Nephron (organoid): ENCODE results near the gene ANLN.

Experiments used
- H3K27ac Mint-ChIP-seq, 3 experiments: 2 replicates each; pipeline ENCODE4 v1.8.0; 2020; ENCODE audit warnings: mixed read lengths in 3 of 3, mild to moderate bottlenecking in 2 of 3, moderate library complexity in 1 of 3
- H3K27me3 Mint-ChIP-seq: 2 replicates; pipeline ENCODE4 v1.8.0; 2021; ENCODE audit warnings: low read depth, mild to moderate bottlenecking, moderate library complexity, mixed read lengths
- H3K36me3 Mint-ChIP-seq: 2 replicates; pipeline ENCODE4 v1.8.0; 2020; ENCODE audit warnings: low read depth, mixed read lengths
- H3K4me1 Mint-ChIP-seq: 2 replicates; pipeline ENCODE4 v1.8.0; 2020; ENCODE audit warnings: mixed read lengths
- H3K4me3 Mint-ChIP-seq, 3 experiments: 2 replicates each; pipeline ENCODE4 v1.8.0; 2020; ENCODE audit warnings: mild to moderate bottlenecking in 3 of 3, mixed read lengths in 3 of 3, moderate library complexity in 2 of 3
- H3K9me3 Mint-ChIP-seq: 2 replicates; pipeline ENCODE4 v1.8.0; 2020; ENCODE audit warnings: mixed read lengths
- TF ChIP-seq, protein P1 (sequence below), 3 experiments: fragments of 200-600 bp; sonication (generic); IDR thresholded peaks; one replicate each; pipeline ENCODE4 v1.5.0; 2021; ENCODE audit warnings: antibody characterized with exemption in 3 of 3; ENCODE audit not compliant: unreplicated experiment in 3 of 3

ANLN gene

GRCh38 chr7:36440880-36441279, 51.2 kb downstream of the ANLN start:
- Mint-ChIP-seq H3K36me3 (peaks cover 24% of the 10 kb centered on the region), H3K4me3 (no peak overlapping the region), H3K4me1 (no peaks in the 10 kb centered on the region), H3K9me3 (no peaks in the 10 kb centered on the region), H3K27ac (no peak overlapping the region), H3K27me3 (no peaks in the 10 kb centered on the region)
- TF ChIP-seq, protein P1, sequence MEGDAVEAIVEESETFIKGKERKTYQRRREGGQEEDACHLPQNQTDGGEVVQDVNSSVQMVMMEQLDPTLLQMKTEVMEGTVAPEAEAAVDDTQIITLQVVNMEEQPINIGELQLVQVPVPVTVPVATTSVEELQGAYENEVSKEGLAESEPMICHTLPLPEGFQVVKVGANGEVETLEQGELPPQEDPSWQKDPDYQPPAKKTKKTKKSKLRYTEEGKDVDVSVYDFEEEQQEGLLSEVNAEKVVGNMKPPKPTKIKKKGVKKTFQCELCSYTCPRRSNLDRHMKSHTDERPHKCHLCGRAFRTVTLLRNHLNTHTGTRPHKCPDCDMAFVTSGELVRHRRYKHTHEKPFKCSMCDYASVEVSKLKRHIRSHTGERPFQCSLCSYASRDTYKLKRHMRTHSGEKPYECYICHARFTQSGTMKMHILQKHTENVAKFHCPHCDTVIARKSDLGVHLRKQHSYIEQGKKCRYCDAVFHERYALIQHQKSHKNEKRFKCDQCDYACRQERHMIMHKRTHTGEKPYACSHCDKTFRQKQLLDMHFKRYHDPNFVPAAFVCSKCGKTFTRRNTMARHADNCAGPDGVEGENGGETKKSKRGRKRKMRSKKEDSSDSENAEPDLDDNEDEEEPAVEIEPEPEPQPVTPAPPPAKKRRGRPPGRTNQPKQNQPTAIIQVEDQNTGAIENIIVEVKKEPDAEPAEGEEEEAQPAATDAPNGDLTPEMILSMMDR (IDR thresholded peaks at IDR 0.05; ENCODE audit: unreplicated experiment in 3 of 3) = peak; percentile 39 to 65 (median 51)

- TF ChIP-seq, protein P1 (IDR thresholded peaks at IDR 0.05; ENCODE audit: unreplicated experiment in 3 of 3) = no peak
- H3K9me3 Mint-ChIP-seq = no peaks in the 10 kb centered on the region
- H3K27ac Mint-ChIP-seq = no peak overlapping the region
- H3K4me3 Mint-ChIP-seq = no peak overlapping the region
- H3K4me1 Mint-ChIP-seq = no peaks in the 10 kb centered on the region
- H3K36me3 Mint-ChIP-seq = peaks cover 24% of the 10 kb centered on the region
- no peaks in the 10 kb centered on the region for H3K27me3 Mint-ChIP-seq
Observed at GRCh38 chr7:36441344-36442022, 51.8 kb downstream of the ANLN start.

DNA sequence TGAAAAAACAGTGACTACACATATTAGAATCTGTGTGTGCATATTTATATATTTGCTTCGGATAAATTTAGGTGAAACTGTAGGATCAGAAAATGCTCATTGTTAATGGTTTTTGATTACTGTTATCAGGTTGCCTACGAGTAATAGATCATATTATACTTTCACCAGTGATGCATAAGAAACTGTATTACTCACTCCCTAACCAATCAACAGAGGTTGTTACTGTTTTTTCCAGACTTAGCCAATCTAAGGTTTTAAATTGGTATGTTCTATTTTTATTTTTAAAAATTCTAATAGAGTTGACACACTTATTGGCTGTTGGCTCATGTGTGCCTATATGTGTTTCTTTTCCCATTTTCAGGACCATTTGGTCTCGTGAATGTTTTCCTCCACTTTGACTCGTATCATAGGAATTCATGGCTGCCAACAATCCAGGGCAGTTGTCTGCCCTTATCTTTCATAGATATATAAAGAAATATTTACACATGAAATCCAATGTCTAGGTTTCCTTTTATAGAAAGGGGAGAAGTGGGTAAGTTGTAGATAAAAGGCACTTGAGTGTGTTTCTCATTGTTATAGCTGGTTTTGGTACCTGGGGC, 59.2 kb downstream of the ANLN start:
- TF ChIP-seq, protein P1 (IDR thresholded peaks at IDR 0.05; ENCODE audit: unreplicated experiment in 3 of 3) = no peak
- H3K4me3 Mint-ChIP-seq = no peak overlapping the region
- H3K27ac Mint-ChIP-seq = no peak overlapping the region
- H3K36me3 Mint-ChIP-seq = peaks cover 69% of the 10 kb centered on the region
- H3K27me3 Mint-ChIP-seq = no peaks in the 10 kb centered on the region
- H3K9me3 Mint-ChIP-seq = no peaks in the 10 kb centered on the region
- no peaks in the 10 kb centered on the region for H3K4me1 Mint-ChIP-seq

DNA sequence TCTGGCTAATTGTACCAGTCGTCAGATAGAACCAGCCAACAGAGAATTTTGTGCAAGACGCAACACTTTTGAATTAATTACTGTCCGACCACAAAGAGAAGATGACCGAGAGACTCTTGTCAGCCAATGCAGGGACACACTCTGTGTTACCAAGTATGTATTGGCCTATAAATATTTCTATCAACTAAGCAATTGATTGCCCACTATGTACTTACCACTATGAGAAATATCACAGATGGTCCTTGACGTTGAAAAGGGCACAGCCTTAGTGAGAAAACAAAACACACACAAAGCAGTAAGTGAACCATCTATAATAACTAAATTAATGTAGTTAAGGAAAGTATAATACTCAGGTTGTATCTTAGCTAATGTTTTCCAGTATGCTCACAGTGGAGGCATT, 60.0 kb downstream of the ANLN start:
- Mint-ChIP-seq H3K9me3 (no peaks in the 10 kb centered on the region), H3K4me3 (no peak overlapping the region), H3K27me3 (no peaks in the 10 kb centered on the region), H3K27ac (no peak overlapping the region), H3K36me3 (peaks cover 75% of the 10 kb centered on the region), H3K4me1 (no peaks in the 10 kb centered on the region)
- TF ChIP-seq, protein P1 (IDR thresholded peaks at IDR 0.05; ENCODE audit: unreplicated experiment in 3 of 3) = no peak

DNA sequence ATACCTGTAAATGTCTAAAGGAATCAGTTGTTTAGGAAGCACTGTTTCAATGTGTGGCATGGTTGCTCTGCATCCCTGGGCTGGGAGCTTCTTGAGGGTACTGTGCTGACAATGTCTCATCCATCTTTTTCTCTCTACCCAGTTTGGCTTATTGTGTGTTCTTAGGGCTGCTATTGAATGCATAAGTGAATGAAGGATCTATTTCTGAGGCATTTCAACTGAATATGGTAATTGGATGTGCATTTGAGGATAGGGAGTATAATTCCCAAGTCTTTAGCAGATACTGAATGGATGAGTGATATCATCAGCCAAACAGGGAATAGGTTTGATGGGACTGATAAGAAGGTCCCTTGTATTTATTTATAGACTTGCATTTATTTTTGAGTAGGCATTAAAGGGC, 64.1 kb downstream of the ANLN start:
- H3K27me3 Mint-ChIP-seq = no peaks in the 10 kb centered on the region
- H3K4me3 Mint-ChIP-seq = no peak overlapping the region
- no peak overlapping the region for H3K27ac Mint-ChIP-seq
- TF ChIP-seq, protein P1 (IDR thresholded peaks at IDR 0.05; ENCODE audit: unreplicated experiment in 3 of 3) = no peak
- H3K4me1 Mint-ChIP-seq = no peaks in the 10 kb centered on the region
- H3K9me3 Mint-ChIP-seq = no peaks in the 10 kb centered on the region
- H3K36me3 Mint-ChIP-seq = peaks cover 42% of the 10 kb centered on the region

DNA sequence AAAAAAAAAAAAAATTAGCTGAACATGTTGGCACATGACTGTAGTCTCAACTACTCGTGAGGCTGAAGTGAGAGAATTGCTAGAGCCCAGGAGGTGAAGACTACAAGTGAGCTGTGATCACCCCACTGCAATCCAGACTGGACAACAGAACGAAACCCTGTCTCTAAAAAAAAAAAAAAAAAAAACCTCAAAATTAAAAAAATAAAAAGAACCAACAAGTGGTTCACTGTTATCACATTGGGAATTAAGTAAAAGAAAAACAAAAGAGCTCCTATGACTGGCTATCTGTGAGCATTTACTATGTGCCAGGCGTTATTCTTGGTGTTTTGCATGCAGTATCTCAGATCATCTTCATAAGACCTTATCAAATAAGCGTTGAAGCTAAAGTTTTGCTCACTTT, 66.0 kb downstream of the ANLN start:
- Mint-ChIP-seq H3K27ac (no peak overlapping the region), H3K27me3 (no peaks in the 10 kb centered on the region), H3K4me3 (no peak overlapping the region), H3K4me1 (no peaks in the 10 kb centered on the region), H3K36me3 (peaks cover 27% of the 10 kb centered on the region), H3K9me3 (no peaks in the 10 kb centered on the region)
- TF ChIP-seq, protein P1 (IDR thresholded peaks at IDR 0.05; ENCODE audit: unreplicated experiment in 3 of 3) = no peak
